K562 (cell line): ENCODE results near the gene ZNF586. TPM values are rescaled to one million over a fixed set of nuclear protein-coding genes. Genes with fewer than 3 reads are reported as not detected.

ENCODE experiments used
- CREB1 ChIP-seq, 2 experiments: sonication (generic) in 1 of 2; formaldehyde crosslinking in 1 of 2; IDR thresholded peaks; 2 replicates each; pipeline versions ENCODE4 v1.6.1 to v1.8.0; 2012 to 2022; ENCODE audit warnings: inconsistent platforms in 1 of 2, mild to moderate bottlenecking in 1 of 2, missing genetic modification reagents in 1 of 2, moderate library complexity in 1 of 2
- DPF2 ChIP-seq: fragments of 450-650 bp; IDR thresholded peaks from 2 replicates; pipeline ENCODE4 v1.6.1; 2016
- ETV5 ChIP-seq: sonication (generic); formaldehyde crosslinking; IDR thresholded peaks from 2 replicates; pipeline ENCODE4 v1.4.0; 2020; ENCODE audit warnings: low read depth, mild to moderate bottlenecking, missing genetic modification reagents
- FOXP1 ChIP-seq: sonication (generic); formaldehyde crosslinking; IDR thresholded peaks from 2 replicates; pipeline ENCODE4 v1.8.0; 2022; ENCODE audit warnings: mild to moderate bottlenecking, missing genetic modification reagents
- HSF4 ChIP-seq: fragments of 250-450 bp; sonication (Bioruptor Pico); IDR thresholded peaks from 2 replicates; pipeline ENCODE4 v2.1.2; 2022; ENCODE audit warnings: mild to moderate bottlenecking, moderate library complexity, borderline replicate concordance
- PHF8 ChIP-seq: fragments of 200-600 bp; sonication (generic); IDR thresholded peaks from 2 replicates; pipeline ENCODE4 v1.6.1; 2012; ENCODE audit warnings: mixed run types, mild to moderate bottlenecking, inconsistent platforms, low read length, moderate library complexity, borderline replicate concordance
- TAF9B ChIP-seq: fragments of 450-650 bp; IDR thresholded peaks from 2 replicates; pipeline ENCODE4 v1.6.1; 2018; ENCODE audit warnings: mild to moderate bottlenecking; ENCODE audit not compliant: partially characterized antibody
- TSC22D4 ChIP-seq: fragments of 450-650 bp; IDR thresholded peaks from 2 replicates; pipeline ENCODE4 v1.6.1; 2016; ENCODE audit warnings: missing genetic modification characterization, missing biosample characterization, control low read depth
- USF2 ChIP-seq: sonication (generic); formaldehyde crosslinking; IDR thresholded peaks from 2 replicates; pipeline ENCODE4 v1.5.0; 2020; ENCODE audit warnings: missing genetic modification reagents
- ZFP91 ChIP-seq: sonication (generic); formaldehyde crosslinking; IDR thresholded peaks from 2 replicates; pipeline ENCODE4 v1.8.0; 2022; ENCODE audit warnings: mild to moderate bottlenecking, missing genetic modification reagents
- ZNF175 ChIP-seq: fragments of 200-800 bp; sonication (Bioruptor generic); IDR thresholded peaks from 2 replicates; pipeline ENCODE4 v1.6.1; 2016; ENCODE audit warnings: low read depth, mild to moderate bottlenecking, missing genetic modification characterization, missing compliant biosample characterization
- ZNF318 ChIP-seq, 2 experiments: fragments of 450-650 bp; IDR thresholded peaks; 2 replicates each; pipeline ENCODE4 v1.6.1; 2016; ENCODE audit warnings: mild to moderate bottlenecking in 2 of 2, borderline replicate concordance in 1 of 2, low read depth in 1 of 2, moderate library complexity in 1 of 2
- ZNF75A ChIP-seq: fragments of 450-650 bp; formaldehyde crosslinking; IDR thresholded peaks from 2 replicates; pipeline ENCODE4 v1.4.0; 2020; ENCODE audit warnings: mild to moderate bottlenecking
- polyA plus RNA-seq, 8 experiments: library from polyadenylated mRNA; depleted of rRNA in 4 of 8; stranded (reverse) in 5 of 8; unstranded in 3 of 8; fragments of >200 nt; fragmentation: Nextera tagmentation in 2 of 8; fragmentation: Illumina TruSeq in 1 of 8; extraction: Ambion mirVana in 2 of 8; extraction: Trizol in 1 of 8; gene quantifications; 2 replicates each; pipeline versions ENCODE4 v1.2.1 to v1.2.3, GENCODE V29; 2011 to 2014; ENCODE audit warnings: inconsistent platforms in 1 of 8, missing spikeins in 1 of 8
- total RNA-seq, 7 experiments: library from RNA; depleted of rRNA in 6 of 7; stranded (reverse); fragments of >200 nt in 6 of 7; fragmentation: Illumina TruSeq in 2 of 7; extraction: Trizol in 2 of 7; gene quantifications; 2 replicates each; pipeline versions ENCODE4 v1.2.1 to v1.2.3, GENCODE V29; 2011 to 2021; ENCODE audit warnings: low replicate concordance in 1 of 7
- TF ChIP-seq, protein P1 (sequence below): fragments of 250-450 bp; sonication (Bioruptor Pico); IDR thresholded peaks from 2 replicates; pipeline ENCODE4 v1.5.0; 2020; ENCODE audit warnings: mild to moderate bottlenecking

The ZNF586 gene
- total and polyA plus RNA-seq, 9 of the 15 experiments (the other 6 are each of a cell fraction or from before 2014, with no cell fraction given): 2.5 to 12.6 (median 8.4) TPM

DNA sequence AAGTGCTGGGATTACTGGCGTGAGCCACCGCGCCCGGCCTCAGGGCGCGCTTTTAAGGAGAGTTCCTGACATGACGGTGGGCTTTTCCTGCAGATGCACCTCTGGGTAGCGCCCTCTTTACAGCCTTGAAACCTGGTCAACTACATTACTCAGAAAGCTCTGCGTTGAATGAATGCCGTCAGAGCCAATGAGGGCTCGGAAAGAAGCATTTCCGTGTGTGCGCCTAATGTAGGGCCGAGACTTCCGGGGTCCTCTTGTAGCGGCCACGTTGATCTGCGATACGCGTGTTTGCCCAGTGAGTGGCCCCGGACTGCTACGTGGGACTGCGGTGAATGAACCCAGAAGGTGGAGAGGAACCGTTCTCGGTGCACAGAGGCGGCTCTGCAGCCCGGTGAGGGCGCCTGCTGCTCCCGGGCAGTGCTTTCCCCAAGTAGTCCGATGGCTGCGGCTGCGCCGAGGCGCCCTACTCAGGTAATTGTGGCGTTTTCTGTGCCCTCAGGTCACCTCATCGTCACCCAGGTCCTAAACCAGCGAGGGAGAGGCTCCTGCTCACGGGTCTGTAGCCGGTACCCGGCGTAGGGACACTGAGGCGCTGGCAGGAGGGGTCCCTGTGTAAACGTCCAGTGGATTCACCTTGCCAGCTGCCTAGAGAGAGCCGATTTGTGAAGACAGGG lies 50.1 kb downstream of the ZNF586 start (continued):
- peak; percentile 59 for TF ChIP-seq TAF9B
- 0 out of 2 replicates have a peak, but pooled peaks have one; percentile 35 for TF ChIP-seq ETV5 (CRISPR knock-in tag)
- TF ChIP-seq HSF4: no peak
- TF ChIP-seq, protein P1, sequence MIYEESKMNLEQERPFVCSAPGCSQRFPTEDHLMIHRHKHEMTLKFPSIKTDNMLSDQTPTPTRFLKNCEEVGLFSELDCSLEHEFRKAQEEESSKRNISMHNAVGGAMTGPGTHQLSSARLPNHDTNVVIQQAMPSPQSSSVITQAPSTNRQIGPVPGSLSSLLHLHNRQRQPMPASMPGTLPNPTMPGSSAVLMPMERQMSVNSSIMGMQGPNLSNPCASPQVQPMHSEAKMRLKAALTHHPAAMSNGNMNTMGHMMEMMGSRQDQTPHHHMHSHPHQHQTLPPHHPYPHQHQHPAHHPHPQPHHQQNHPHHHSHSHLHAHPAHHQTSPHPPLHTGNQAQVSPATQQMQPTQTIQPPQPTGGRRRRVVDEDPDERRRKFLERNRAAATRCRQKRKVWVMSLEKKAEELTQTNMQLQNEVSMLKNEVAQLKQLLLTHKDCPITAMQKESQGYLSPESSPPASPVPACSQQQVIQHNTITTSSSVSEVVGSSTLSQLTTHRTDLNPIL: no peak
- no peak for TF ChIP-seq ZNF175 (CRISPR knock-in tag)
- TF ChIP-seq TSC22D4 (tag): no peak
- 0 out of 2 replicates have a peak, but pooled peaks have one; percentile 24 for TF ChIP-seq FOXP1 (CRISPR knock-in tag)
- no peak for TF ChIP-seq USF2 (CRISPR knock-in tag)
- no peak for TF ChIP-seq ZFP91
- no peak for TF ChIP-seq ZNF75A (CRISPR knock-in tag)
- TF ChIP-seq CREB1 (IDR thresholded peaks at IDR 0.05): no peak
- peak; percentile 70 for TF ChIP-seq CREB1 (CRISPR knock-in tag; IDR thresholded peaks at IDR 0.05)
- TF ChIP-seq DPF2: 0 out of 2 replicates have a peak, but pooled peaks have one; percentile 24
- peak; percentile 91 for TF ChIP-seq PHF8
- TF ChIP-seq ZNF318 (IDR thresholded peaks at IDR 0.05; ENCODE audit: borderline replicate concordance in 1 of 2, low read depth in 1 of 2): no peak; a peak in 1 of 4 replicates
